Measurements from ENCODE around the gene ACIN1.
"Not testable (repeated sequence)": the region's sequence is repeated elsewhere in the genome, so short reads cannot be mapped to it uniquely, and the experiment has no call there.

Gene ACIN1

DNA sequence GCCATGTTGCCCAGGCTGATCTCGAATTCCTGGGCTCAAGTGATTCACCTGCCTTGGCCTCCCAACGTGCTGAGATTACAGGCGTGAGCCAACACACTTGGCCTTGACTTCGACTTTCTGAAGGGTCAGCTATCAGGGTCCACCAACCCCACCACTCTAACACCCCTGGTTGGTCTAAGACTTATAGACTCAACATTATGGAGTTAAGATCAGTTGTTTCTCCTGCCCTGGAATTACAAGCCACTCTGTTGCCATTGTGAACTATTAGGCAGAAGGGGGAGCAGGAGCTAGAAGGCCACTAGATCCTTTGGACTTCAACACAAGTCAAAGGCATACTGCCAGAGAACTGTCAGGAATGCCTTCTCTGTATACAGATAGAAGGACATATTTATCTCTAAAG, 54.8 kb downstream of the ACIN1 start:
- no peak for DNase-seq

DNA sequence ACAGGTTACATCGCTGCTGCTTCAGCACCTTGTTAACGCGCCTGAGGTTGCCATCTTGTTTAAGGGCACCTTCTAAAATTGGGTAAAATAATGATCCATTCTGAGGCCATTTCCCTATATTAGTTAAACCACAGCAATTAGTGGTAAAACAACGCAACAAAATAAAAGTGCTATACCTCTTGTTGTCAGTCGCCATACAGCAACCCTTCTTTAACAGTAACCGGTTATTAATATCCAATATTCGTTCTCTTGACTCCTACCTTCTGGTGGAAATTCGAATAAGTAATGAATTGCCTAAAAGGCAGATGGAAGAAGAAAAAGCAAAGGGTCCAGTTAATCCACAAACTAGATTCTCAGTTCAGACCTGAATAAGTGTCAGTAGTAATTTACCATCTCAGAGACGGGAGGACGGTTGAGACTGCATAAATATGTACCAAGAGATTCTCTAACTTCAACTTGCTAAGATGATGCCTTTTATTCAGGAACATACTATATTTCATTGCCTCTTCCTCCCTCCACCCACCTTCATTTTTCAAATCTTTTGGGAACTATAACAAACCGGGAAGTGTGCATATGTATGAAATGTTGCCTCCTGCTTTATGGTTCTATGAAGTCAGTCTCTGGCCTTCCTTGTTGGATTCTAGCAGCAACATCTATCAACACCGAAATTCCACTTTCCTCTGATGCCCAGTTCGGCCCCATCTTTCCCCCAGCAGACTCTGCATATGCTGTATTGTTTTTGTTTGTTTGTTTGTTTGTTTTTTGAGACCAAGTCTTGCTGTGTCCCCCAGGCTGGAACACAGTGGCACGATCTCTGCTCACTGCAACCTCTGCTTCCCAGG, 59.4 kb downstream of the ACIN1 start:
- no peak for DNase-seq

DNA sequence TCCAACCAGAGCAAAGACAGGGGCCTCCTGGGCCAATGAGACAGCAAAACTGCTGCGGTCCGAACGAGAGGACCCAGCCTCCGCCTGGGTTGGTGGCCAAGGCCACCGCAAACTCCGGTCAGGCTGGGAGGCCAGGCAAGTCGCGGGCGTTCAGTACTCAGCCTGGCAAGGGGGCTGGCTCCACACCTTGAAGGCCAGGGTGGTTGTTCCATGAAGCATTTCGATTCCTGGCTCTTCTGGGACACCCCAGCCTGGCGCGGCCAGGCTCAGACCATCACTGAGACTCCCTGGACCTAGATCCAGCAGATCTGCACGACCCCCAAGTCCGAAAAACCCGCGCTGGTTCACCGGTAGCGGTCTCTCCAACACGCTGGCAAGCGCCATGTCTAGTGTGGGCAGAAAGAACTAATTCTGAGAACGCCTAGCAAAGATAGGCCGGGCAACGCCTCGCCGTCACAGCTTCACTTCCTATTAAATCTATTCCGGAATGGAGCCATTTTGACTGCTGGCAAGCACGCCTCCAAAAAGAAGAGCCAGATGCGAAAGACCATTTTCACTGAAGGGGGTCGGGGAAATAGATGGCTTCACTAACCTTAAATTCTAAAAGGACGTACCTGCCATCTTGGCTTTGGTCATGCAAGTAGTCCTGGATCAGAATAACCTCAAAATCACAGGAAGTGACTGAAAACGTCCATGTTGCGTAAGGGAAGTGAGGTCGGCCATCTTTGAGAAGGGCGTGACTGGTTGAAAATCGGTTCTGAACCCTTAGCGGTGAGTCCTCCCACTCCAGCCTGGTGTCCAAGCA, 60.2 kb downstream of the ACIN1 start, which contains the start of gene PSMB5:
TSS of gene PSMB5 (minus strand) at position 403 of the 805 bp plus-strand sequence. CDS start at position 384, 19 bp downstream.
- DNase-seq = peak; percentile 93

DNA sequence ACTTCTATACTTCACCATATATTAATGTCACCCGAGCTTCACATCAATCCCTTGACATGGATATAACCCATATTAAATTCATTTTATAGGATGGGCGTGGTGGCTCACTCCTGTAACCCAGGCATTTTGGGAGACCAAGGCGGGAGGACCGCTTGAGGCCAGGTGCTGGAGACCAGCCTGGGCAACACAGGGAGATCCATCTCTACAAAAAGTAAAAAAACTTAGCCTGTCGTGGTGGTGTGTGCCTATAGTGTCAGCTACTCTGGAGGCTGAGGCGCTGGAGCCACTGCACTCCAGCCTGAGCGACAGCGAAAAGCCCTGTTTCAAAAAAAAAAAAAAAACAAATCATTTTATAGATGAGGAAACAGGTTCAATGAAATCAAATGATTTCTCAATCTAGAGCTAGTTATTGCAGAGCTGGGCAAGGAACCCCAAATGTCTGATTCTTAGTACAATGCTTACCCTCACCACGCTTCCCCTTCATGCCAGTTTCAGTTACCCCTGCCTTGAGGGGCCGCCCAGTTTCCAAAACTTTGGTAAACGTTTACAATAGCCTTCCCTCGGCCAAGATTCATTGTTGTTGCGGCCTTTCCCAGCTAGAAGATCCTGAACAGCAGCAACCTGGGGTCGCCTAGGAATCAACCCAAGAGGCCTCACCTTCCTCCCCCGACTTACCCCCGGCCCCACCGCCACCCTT, 61.0 kb downstream of the ACIN1 start:
- DNase-seq = no peak

DNA sequence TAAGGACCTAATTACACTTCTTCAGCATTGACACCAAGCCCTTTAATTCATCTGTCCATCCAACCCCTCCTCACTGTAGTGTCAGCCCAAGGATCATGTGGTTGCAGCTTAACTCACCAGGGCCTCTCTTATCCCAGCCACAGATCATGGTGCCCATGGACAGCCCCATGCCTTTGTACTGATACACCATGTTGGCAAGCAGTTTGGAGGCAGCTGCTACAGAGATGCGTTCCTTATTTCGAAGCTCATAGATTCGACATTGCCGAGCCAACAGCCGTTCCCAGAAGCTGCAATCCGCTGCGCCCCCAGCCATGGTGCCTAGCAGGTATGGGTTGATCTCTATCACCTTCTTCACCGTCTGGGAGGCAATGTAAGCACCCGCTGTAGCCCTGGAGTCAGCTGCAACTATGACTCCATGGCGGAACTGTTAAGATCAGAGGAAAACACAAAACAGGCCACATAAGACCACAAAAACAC, 61.6 kb downstream of the ACIN1 start:
- DNase-seq = no peak

DNA sequence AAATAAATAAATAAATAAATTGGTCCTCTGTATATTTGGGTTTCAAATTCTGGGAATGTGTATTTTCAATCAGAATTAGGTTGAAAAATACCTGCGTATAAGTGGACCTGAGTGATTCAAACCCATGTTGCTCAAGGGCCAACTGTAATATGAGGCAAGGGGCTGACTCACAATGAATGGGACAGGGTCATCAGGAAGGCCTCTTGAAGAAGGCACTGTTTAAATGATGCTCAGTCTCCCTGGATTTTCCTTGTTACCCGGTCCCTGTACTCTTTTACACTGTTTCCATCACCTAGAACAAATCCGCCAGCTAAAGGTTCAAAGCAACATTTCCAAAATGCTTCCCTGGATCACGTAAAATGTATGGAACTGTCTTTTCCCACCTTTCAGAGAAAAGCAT, 64.0 kb downstream of the ACIN1 start:
- DNase-seq = no peak

DNA sequence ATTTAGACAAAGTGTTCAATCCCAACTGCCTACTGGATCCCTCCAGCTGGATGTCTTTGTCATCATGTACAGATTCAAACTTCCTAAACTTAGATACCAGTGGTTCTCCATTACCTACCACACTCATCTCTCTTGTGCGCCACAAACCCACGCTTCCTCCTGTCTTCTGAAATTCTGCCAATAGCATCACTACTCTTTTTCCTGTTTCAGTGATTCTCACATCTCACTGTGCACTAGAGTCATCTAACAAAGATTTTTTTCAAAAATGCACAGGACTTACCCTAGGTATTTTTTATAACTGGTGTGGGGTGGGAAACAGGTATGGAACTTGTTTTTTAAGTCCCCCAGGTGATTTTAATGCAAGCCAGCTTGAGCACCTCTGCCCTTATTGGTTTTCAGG, 66.1 kb downstream of the ACIN1 start:
- DNase-seq = no peak

DNA sequence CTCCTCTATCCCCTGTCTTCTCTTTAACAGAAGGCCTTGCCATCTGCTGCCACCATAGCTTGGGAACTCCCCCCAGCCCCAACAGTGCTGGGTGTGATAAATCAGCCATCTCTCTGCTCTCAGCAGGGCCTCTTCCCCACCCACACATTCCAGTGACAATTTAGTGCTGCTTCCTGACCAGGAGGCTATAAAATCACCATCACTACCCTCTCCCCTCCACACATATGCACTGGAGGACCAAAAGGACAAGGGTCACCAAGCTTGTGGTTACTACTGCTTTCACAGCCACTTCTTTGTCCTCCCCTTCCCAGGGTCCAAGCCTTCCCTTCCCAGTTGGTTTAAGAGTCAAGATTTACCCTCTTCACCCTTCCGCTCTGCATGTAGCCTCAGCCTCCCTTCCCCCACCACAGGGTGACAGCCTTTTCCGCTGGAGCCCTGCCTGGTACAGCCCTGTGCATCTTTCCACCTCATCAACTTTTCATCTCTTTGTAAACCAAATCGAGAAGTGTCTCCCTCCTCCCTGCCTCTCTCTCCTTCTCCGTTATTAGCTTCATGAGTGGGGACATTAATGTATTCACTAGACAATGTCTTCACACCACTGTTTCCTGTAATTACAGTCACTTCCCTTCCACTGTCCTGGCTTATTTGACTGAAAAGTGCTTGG, 69.7 kb downstream of the ACIN1 start:
- DNase-seq = no peak

DNA sequence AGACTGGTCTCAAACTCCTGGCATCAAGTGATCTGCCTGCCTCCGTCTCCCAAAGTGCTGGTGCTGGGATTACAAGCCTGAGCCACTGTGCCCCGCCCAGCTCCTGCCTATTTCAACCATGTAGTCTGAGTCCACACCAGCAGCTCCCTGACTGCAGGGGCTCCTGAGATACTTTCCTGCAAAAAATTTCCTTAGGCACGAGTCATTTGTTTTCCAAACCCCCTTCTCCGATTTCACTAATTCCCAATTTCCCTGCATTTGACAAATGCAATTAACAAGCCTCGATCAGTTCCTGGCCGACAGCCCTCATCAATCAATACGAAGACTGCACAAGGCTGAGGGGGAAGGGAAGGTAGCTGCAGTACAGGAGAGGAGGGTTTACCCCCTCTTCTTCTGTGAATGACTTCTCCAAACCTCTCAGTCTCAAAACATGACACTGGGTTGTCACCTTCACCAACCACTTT, 70.3 kb downstream of the ACIN1 start:
- DNase-seq = no peak

DNA sequence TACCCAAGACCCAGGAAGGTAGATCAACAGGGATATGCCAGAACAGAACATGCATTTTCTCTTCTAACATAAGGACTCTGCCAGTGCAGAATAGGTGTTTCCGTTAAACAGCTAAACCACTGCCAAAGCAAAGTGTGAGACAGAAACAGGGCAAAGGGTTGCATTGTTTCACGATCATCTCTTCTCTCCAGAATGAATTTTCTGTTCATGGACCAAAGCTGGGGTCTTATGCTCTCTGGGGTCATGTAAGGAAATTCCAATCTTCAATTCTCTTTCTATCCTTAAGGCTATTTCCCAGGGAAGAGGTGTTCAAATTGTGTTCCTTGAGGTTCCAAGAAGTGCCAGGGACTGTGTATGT, 71.2 kb downstream of the ACIN1 start:
- no peak for DNase-seq

DNA sequence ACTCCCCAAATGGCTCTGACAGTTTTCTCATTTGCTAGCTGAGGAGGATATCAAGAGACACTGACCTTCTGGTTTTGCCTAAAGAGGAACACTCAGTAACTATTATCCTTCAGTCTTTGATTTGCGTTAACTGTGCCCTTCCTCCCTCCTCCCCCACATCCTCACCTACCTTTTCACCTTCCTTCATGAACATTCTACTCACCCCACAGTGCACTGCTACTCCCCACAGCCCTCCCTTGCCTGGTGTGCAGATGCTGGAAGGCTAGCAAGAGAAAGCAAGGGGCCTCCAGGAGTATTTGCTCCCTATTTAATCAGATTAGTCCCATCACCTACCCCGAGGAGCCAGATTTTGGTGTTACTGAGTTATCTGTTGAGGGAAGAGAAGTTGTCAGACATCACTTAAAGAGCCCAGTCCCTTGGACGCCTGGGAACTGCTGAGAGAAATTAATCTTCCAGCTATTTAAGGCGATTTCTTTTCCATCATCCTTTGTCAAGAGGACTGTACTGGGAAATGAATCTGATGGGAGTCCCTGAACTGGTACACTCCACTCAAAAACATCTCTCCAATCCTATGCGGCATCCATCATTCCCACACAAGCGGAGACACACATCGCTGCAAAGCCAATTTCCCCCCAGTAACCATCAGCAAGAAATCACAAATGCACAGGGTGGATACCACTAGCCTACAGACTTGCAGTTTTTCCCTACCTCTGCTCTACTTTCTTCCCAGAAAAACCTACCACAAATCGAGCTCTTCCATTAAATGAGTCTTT, 71.7 kb downstream of the ACIN1 start:
- no peak for DNase-seq

DNA sequence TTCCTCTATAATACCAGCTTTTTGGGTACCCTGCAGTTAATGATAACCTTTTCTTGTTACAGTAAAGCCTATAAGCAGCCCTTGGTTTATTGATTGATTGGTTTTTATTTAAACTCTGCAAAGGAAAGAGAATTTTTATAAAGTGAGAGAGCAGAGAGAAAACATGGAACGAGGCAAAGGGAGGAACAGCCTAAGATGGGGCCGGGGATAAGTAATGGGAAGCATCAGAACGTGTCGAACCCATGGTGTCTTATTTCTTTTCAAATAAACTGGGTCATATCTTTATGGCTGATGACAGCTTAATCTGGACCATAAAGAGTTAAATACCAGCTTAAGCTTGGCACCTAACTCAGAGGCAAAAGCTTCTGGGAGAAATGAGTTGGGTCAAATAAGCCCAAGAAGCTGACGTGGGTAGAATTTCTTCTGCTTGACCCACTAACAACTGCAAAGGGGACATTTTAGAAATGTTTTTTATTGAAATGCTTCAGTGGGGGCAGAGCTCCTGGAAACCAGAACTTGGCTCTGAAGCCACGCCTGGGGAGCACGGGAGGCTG, 73.0 kb downstream of the ACIN1 start:
- DNase-seq = no peak

DNA sequence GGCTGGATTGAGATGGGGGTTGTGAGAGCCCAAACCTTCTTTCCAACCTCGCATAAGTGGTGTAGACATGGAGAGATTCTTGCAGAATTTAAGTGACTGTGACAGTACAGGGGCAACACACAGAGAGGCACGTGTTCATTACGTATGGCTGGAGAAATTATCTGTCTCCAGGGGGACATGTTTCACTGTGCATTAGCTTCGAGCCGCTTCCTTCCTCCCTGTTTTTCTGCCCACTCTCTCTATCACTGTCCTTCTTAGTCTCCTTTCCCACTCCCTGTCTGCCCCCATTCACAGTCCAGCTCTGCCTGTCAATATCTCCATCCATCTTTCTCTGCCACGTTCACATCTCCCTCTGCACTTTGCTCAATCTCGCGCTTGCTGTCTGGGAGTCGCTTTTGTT, 73.5 kb downstream of the ACIN1 start:
- no peak for DNase-seq

DNA sequence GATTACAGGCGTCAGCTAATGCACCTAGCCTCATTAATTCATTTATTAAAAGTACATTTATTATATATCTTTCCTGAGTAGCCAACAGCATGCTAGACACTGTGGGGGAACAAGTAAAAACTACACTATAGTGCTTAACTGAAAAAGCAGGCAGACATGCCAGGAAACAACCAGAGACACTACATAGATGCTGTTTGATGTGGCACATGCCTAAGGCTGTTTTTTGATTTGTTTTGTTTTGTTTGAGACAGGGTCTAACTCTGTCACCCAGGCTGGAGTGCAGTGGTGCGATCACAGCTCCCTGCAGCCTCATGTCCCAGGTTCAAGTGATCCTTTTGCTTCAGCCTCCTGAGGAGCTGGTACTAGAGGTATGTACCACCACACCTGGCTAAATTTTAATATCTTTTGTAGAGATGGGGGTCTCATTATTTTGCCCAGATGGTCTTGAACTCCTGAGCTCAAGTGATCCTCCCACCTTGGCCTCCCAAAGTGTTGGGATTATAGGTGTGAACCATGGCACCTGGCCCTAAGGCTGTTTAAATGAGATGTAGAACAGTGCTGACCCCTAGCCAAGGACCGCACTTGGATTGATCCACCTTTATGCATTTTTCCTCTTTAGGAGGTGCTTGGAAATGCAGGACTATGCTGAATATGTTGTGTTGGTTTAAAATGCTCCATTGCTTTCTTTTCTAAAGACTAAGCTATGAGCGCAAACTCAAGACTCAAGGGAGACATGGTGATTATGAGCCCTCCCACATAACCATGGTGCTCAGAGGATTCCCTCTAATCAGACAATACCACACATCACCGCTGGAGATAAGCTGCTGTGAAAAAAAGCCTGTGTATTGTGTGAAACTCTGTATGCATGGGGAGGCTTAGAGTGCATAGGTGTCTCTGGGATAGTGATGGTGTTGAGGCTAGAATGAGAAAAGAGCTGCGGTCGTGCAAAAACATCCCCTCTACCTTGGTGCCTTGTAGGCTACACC, 74.5 kb downstream of the ACIN1 start:
- no peak for DNase-seq

DNA sequence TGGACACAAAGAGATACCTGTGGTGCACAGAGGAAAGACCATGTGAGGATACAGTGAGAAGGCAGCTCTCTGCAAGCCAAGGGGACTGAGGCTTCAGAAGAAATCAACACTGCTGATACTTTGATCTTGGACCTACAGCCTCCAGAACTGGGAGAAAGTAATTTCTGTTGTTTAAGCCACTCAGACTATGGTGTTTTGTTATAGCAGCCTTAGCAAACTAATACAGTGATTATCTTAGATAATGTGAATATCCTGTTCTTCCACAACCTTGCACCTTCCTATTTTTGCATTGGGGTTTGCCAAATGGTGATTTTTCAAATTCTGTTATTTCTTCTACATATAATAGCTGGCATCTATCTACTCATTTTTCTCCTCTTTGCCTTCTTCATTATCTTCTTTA, 76.8 kb downstream of the ACIN1 start:
- DNase-seq = no peak

DNA sequence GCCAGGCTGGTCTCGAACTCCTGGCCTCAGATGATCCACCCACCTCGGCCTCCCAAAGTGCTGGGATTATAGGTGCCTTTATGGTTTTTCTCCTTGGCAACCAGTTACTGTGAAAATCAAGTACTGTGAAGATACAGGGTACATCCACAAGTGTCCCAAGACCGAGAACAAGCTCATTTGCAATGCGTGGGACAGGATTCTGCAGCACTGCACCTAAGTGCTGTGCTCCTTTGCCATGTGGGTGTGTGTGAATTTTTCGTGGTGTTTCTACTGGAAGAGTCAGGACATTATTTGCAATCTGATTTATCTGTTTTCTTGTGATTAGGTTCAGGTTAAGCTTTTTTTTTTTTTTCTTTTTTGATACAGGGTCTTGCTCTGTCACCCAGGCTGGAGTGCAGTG, 77.8 kb downstream of the ACIN1 start:
- DNase-seq = no peak

DNA sequence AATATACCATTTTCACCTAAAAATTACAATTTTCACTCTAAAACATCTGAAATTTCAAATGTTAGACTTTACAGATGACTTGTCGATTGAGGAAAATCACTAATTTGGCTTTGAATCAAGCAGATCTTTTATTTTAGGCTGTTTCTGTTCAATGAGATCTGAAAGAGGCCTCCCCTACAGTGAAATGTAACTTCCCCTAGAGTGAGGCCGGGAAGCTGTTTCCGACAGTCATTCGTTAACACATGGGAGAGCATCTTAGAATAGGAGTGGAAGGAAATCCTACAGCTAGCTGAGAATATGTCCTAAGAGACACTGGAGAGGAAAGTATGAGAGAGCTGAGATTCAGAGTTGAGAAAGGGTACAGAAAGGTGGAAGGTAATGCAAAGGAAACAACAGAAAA, 79.3 kb downstream of the ACIN1 start:
- DNase-seq = no peak

DNA sequence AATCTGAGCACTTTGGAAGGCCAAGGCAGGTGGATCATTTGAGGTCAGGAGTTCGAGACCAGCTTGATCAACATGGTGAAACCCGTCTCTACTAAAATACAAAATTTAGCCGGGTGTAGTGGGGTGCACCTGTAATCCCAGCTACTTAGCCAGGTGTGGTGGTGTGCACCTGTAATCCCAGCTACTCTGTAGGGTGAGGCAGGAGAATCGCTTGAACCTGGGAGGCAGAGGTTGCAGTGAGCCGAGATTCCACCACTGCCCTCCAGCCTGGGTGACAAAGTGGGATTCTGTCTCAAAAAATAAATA, 81.2 kb downstream of the ACIN1 start:
- DNase-seq = not testable (repeated sequence)

DNA sequence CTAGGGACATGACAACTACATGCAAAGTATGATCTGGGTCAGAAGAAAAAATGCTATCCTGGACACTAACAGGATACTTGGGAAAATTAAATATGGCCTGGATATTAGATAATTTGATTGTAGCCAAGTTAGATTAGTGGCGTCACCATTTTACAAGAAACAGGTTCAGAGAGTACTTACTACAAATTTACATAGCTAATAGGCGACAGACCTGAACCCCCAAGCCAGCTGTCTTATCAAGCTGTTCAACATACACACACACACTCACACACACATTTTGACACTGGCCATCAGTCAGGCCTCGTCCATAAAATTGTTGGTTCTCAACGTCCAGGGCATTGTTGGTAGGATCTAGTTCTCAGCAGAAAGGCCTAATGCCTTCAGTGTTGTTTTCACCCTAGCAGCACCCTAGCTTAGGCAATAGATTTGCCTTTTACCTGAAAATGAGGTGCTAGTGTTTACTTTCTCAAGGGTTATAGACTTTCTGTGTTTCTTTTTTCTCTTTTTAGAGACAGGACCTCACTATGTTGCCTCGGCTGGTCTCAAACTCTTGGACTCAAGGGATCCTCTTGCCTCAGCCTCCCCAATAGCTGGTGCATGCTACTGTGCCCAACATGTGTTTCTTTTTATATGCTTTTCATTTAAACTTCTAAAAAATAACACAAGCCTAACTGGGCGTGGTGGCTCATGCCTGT, 81.7 kb downstream of the ACIN1 start:
- DNase-seq = no peak

Data from CD4-positive, alpha-beta T cell treated with Interleukin-15 for 1 hour (primary cell).